Parietal lobe (tissue), 1 donor: ENCODE measurements around the gene OR2C1. TPM values are rescaled to one million over a fixed set of nuclear protein-coding genes. Genes with fewer than 3 reads are reported as not detected.

Source experiments
- total RNA-seq: library from RNA; depleted of rRNA; stranded (reverse); fragments of >200 nt; gene quantifications from one replicate; pipeline ENCODE4 v1.2.3, GENCODE V29; 2014

The OR2C1 gene
- total RNA-seq: 0.94 TPM

DNA sequence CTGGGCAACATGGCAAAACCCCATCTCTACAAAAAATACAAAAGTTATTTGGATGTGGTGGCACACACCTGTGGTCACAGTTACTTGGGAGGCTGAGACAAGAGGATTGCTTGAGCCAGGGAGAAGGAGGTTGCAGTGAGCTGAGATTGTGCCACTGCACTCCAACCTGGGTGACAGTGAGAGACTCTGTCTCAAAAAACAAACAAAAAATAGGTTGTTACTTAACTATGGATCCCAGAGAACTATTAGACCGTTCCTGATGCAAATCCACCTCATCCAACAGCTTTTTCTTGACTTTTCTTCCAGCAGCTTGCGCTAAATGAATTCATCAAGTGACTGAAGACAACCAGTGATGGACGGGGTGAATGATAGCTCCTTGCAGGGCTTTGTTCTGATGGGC, at the start of gene OR2C1:
OR2C1 (plus strand) TSS at position 301 of the 400 bp plus-strand sequence; CDS start at position 353, 52 bp downstream.

DNA sequence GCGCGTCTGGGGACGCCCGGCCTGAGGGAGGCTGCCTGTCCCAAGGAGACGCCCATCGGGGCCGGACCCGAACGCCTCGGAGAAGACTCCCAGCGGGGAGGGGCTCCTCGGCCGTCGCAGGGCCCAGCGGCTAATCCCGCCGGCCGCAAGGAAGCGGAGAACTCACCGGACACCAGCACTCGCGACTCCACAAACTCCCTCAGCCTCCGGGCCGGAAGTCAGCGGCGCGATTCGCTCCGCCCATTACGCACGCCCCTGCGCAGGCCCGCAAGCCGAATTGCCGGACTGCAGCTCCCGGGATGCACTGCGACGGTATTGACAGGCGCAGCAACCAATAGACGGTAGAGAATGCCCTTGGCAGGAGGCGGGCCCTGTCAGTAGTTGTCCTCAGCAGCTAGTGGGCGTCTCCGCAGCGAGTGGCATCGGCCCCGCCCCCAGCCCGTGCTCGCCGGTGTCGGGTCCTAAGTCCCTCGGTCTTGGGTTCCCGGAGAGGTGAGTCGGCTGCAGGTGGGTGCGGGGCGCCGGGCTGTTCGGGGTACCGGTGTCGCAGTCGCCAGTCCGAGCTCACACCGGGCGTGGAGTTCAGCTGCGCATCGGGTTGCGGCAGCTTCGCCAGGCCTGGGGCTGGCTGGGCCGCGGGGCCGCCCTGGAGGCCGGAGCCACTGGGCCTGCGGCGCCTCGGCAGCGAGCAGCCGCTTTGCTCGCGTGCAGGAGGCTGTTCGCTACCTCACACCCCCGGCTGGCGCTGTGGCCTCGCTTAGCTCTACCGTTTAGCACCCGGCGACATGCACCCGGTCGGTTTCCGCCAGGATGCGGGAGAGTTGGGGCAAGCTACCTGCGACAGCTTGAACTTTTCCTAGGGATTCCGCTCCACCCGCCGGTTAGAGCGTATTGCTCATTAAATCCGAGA, 45.3 kb downstream of the OR2C1 start, which contains the start of the genes ZNF174 and ZSCAN32:
ZNF174 (plus strand) TSS at position 437 of the 910 bp plus-strand sequence. CDS start 790 bp downstream, outside the sequence.
ZSCAN32 (minus strand) TSS at position 226 of the 910 bp plus-strand sequence. CDS start 3,447 bp downstream, outside the sequence.

Other genes starting within 250 kb of the OR2C1 start
- 14.4 TPM for gene ZNF205, start 243.3 kb upstream of the OR2C1 start, total RNA-seq
- 10.3 TPM for gene ZNF213, start 220.9 kb upstream of the OR2C1 start, total RNA-seq
- gene OR1F1, start 167.7 kb upstream of the OR2C1 start, total RNA-seq: 0.94 TPM
- 16.3 TPM for gene ZNF200, start 120.7 kb upstream of the OR2C1 start, total RNA-seq
- 0.31 TPM for gene MEFV, start 99.3 kb upstream of the OR2C1 start, total RNA-seq
- 55.7 TPM for gene ZNF263, start 72.4 kb upstream of the OR2C1 start, total RNA-seq
- gene TIGD7, start 50.5 kb upstream of the OR2C1 start, total RNA-seq: 24.1 TPM
- gene ZNF75A, start 50.4 kb upstream of the OR2C1 start, total RNA-seq: 71.1 TPM
- gene ZSCAN32, start 45.1 kb downstream of the OR2C1 start, total RNA-seq: 15.0 TPM
- gene ZNF174, start 45.3 kb downstream of the OR2C1 start, total RNA-seq: 12.2 TPM
- gene ZNF597, start 87.6 kb downstream of the OR2C1 start, total RNA-seq: 5.0 TPM
- gene NAA60, start 87.8 kb downstream of the OR2C1 start, total RNA-seq: 25.4 TPM
- not detected for gene C16orf90, start 139.6 kb downstream of the OR2C1 start, total RNA-seq
- 42.3 TPM for gene CLUAP1, start 145.1 kb downstream of the OR2C1 start, total RNA-seq
- gene NLRC3, start 221.5 kb downstream of the OR2C1 start, total RNA-seq: 0.94 TPM